ENCODE data around the gene MAP3K14.
"Not testable (repeated sequence)": the region's sequence is repeated elsewhere in the genome, so short reads cannot be mapped to it uniquely, and the experiment has no call there.

The MAP3K14 gene

GRCh38 chr17:45253237-45253636 is 63.6 kb downstream of the MAP3K14 start:
- DNase-seq, result not testable (repeated sequence)

- DNase-seq, result no peak
Measured at GRCh38 chr17:45251931-45252330, 64.9 kb downstream of the MAP3K14 start.

GRCh38 chr17:45248132-45248957 is 68.5 kb downstream of the MAP3K14 start:
- DNase-seq, result no peak

GRCh38 chr17:45247429-45248131 is 69.2 kb downstream of the MAP3K14 start:
- peak; percentile 86 to 94 for DNase-seq

- no peak for DNase-seq
Measured at GRCh38 chr17:45246861-45247428, 69.9 kb downstream of the MAP3K14 start.

GRCh38 chr17:45246338-45246737 is 70.5 kb downstream of the MAP3K14 start:
- DNase-seq, result no peak

GRCh38 chr17:45244725-45245656 is 71.8 kb downstream of the MAP3K14 start:
- DNase-seq, result no peak

- DNase-seq, result no peak
Measured at GRCh38 chr17:45243750-45244149, 73.1 kb downstream of the MAP3K14 start.

- no peak for DNase-seq
Measured at GRCh38 chr17:45242029-45242414, 74.8 kb downstream of the MAP3K14 start.

- peak; percentile 49 to 68 for DNase-seq
Measured at GRCh38 chr17:45241328-45242028, 75.3 kb downstream of the MAP3K14 start.

- no peak for DNase-seq
Measured at GRCh38 chr17:45240905-45241327, 75.9 kb downstream of the MAP3K14 start.

- DNase-seq, result no peak
Measured at GRCh38 chr17:45238155-45238774, 78.6 kb downstream of the MAP3K14 start.

- DNase-seq, result no peak
Measured at GRCh38 chr17:45237686-45238085, 79.1 kb downstream of the MAP3K14 start.

- no peak for DNase-seq
Measured at GRCh38 chr17:45236282-45236606, 80.6 kb downstream of the MAP3K14 start.

- peak in 1 of 2 experiments; percentile 53 for DNase-seq
Measured at GRCh38 chr17:45235416-45236281, 81.2 kb downstream of the MAP3K14 start.

GRCh38 chr17:45234641-45235415 is 82.0 kb downstream of the MAP3K14 start:
- peak; percentile 22 to 33 for DNase-seq

GRCh38 chr17:45233423-45233924 is 83.3 kb downstream of the MAP3K14 start:
- no peak for DNase-seq

GRCh38 chr17:45232514-45233422 is 84.1 kb downstream of the MAP3K14 start:
- DNase-seq, result no peak

Measured in NCI-H1930 (cell line).